Globus pallidus (tissue), 1 donor: ENCODE data around the gene PPP2CA.
"Not testable (repeated sequence)": the region's sequence is repeated elsewhere in the genome, so short reads cannot be mapped to it uniquely, and the experiment has no call there.

Experiments
- DNase-seq: peaks from one replicate; pipeline ENCODE4 v3.0.0-alpha.2; 2015; ENCODE audit warnings: low spot score

Gene PPP2CA

GRCh38 chr5:134225780-134226440 is at the start of gene PPP2CA:
PPP2CA (minus strand) TSS chr5:134226073; CDS start chr5:134225861, 212 bp downstream.
- peak; percentile 98 for DNase-seq

GRCh38 chr5:134273642-134274395 is 47.9 kb upstream of the PPP2CA start:
- DNase-seq: no peak

GRCh38 chr5:134271059-134271458 is 45.2 kb upstream of the PPP2CA start:
- no peak for DNase-seq

GRCh38 chr5:134268919-134269318 is 43.0 kb upstream of the PPP2CA start:
- no peak for DNase-seq

- no peak for DNase-seq
Observed at GRCh38 chr5:134268019-134268601, 42.2 kb upstream of the PPP2CA start.

- no peak for DNase-seq
Observed at GRCh38 chr5:134267366-134268018, 41.6 kb upstream of the PPP2CA start.

- no peak for DNase-seq
Observed at GRCh38 chr5:134263801-134264200, 37.9 kb upstream of the PPP2CA start.

- not testable (repeated sequence) for DNase-seq
Observed at GRCh38 chr5:134262629-134263028, 36.8 kb upstream of the PPP2CA start.

- DNase-seq: no peak
Observed at GRCh38 chr5:134258896-134259295, 33.0 kb upstream of the PPP2CA start.

GRCh38 chr5:134257176-134257575 is 31.3 kb upstream of the PPP2CA start:
- DNase-seq: no peak

- DNase-seq: no peak
Observed at GRCh38 chr5:134255418-134256150, 29.7 kb upstream of the PPP2CA start.

GRCh38 chr5:134253368-134254153 is 27.7 kb upstream of the PPP2CA start:
- not testable (repeated sequence) for DNase-seq

GRCh38 chr5:134252671-134253070 is 26.8 kb upstream of the PPP2CA start:
- DNase-seq: no peak

- no peak for DNase-seq
Observed at GRCh38 chr5:134250949-134251348, 25.1 kb upstream of the PPP2CA start.

- DNase-seq: peak; percentile 46
Observed at GRCh38 chr5:134249469-134250379, 23.9 kb upstream of the PPP2CA start.

- no peak for DNase-seq
Observed at GRCh38 chr5:134248256-134248655, 22.4 kb upstream of the PPP2CA start.

- no peak for DNase-seq
Observed at GRCh38 chr5:134247428-134248224, 21.8 kb upstream of the PPP2CA start.

- no peak for DNase-seq
Observed at GRCh38 chr5:134246771-134247427, 21.0 kb upstream of the PPP2CA start.

GRCh38 chr5:134245692-134246091 is 19.8 kb upstream of the PPP2CA start:
- DNase-seq: no peak
